GM21390 (cell line): Measurements from ENCODE around the gene DCDC1.
"Not testable (repeated sequence)": the region's sequence is repeated elsewhere in the genome, so short reads cannot be mapped to it uniquely, and the experiment has no call there.

Experiments used
- ATAC-seq: cut with Tn5 transposase; IDR thresholded peaks from one replicate; pipeline ENCODE4 v1.9.1; 2021; ENCODE audit not compliant: unreplicated experiment

Gene DCDC1

DNA sequence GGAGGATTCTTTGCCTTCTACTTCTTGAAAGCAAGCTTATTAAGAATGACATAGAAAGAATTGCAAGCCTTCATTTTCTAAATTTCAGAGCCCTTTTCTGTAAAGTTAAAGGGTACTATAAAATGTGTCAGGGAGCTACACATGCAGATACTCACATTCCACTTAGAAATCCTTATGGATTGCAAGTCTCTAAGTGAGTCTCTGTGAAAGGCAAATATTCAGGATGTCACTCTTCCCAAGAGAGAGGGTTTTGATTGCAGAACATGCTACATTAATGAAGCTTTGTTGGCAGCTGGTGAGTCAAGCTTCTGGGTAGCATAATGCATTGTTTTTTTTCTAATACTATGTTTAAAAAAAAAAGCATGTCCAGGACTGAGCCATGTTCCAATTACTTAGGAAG, 369.2 kb downstream of the DCDC1 start:
- no peak for ATAC-seq

- ATAC-seq, result no peak
Observed at GRCh38 chr11:30992513-30992849, 377.1 kb downstream of the DCDC1 start.

DNA sequence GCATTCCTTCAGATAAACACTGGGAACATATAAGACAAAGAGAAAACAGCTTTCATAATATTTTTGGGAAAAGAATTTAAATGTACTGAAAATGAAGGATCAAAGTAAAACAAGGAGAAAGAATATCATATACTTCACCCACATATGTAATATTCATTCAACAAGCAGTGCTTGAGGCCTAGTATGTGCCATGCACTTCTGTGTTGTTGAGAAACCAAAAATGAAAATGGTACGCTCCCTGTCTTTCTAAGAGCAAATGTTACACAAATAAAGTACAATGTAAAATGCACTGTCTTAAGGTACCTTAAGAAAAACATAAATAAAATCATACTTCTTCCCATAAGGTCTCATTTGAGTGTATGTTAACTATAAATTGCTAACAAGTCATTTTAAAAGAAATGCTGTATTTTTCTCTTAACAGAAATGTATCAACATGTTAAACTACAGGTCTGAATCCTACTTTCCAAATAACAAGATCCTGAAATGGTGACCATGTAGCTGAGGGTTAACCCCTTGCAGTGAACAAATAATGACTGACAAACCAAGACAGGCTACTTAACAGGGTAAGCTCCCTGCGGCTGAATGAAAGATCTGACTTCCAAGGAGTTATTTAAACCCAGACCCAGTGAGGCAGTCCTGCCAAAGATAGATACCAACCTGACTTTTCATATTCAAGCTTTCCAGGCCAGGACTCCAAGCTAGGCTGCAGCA, 377.6 kb downstream of the DCDC1 start:
- no peak for ATAC-seq

DNA sequence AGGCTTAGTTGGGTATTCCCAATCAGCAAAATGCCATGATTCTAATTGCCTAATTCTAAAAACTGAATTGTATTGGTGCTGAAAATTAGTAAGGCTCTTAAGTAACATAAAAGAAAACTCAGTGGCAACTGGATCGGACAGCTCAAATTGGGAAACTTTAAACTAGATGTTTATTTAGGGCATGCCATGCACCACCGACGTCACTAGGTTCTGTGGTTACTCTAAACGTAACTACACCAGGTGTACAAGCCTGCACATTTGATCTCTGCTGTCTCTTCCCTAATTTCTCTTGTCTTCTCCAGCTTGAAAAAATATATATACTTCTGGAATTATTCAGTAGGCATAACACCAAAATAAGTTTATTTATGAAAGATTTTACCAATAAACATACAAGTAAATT, 378.2 kb downstream of the DCDC1 start:
- no peak for ATAC-seq

DNA sequence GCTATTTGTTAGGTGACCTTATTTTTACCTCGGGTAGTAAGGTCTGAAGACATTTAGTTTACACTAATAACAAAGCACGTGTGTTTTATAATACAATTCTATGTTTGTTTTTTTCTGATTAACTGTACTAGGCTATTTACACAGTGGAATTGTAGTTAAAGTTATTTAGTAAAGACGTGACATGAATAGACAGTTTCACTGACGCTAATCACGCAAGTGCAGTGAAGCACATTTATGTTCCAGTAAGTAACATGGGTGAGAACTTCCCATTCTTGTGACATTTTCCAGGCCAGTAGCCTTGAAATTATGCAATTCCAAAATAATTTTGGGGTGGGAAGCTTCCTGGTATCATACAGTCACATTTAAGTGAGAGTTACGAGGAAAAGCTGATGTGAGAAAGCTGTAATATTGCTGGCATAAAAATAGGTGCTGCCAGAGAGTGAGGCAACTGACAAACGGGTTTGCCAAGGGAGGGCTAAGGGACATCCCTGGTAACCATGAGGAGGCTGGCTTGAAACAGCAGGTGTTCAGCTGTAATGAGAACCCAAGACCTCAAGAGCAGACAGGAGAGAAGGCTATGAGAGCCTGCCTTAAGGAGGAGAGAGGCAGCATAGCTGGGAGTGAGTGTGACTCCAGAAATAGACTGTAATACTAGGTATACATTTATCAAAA, 378.8 kb downstream of the DCDC1 start:
- ATAC-seq, result no peak

- no peak for ATAC-seq
Observed at GRCh38 chr11:30987819-30988218, 381.7 kb downstream of the DCDC1 start.

- no peak for ATAC-seq
Observed at GRCh38 chr11:30985536-30985935, 384.0 kb downstream of the DCDC1 start.

DNA sequence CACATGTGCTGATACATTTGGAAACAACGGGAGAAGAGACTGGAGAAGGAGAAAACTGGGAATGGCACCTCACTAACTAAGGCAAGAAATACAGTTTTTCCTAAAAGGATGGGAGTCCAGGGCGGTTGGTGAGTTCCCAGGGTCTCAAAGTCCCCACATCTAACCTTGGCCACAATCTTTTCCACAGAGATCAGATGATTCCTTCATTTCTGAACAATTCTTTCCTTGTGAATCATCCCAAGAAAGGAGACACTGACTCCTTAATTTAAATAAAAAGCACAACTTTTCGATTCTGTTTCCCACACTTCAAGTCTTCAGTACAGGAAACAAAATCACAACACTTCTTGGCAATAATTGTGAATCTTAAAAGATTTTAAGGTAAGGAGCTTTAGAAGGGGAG, 384.7 kb downstream of the DCDC1 start:
- ATAC-seq, result no peak

DNA sequence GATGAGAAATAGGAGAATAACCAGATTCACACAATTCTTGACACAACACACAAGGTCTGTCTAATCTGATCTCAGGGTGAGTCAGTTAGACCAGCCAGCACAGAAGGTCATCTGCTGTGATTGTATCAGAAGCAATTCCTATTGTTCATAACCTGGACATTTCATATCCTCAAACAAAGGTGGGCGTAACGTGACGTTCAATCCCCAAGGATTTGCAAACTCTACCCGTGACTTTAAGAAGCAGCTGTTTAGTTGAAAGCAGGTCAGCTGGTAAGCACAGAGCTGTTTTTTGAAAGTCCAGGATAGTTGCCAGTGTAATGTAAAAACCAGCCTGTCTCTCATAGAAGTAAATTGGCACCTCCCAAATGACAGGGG, 385.1 kb downstream of the DCDC1 start:
- ATAC-seq, result no peak

DNA sequence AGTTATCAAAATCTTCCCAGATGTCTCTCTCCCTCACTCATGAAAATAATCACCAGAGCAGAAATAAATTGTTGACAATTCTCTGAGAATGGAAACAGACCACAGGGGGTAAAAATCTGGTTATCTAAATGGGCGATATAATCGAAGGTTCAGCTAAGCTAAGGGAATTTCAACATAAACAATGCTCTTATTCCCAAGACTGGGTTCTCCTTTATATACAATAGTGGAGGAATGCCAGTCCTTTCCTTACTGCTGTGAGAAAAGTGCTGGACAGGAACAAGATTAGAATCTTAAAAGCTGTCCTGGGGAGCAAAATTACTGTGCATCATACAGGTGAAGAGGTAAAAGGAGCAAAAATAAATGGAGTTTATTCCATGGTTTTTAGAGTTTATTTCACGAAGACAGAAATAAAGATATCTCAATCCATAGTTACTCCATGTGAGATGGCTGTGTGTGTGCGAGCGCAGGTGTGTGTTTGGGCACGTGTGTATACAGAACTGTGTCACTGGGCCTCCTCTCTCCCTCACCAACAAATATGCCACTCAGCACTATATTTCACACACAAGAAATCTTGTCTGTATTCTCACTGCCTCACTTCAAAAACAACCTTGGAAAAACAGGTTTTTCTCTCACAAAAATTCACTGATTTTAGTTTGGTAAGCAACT, 385.6 kb downstream of the DCDC1 start:
- no peak for ATAC-seq

DNA sequence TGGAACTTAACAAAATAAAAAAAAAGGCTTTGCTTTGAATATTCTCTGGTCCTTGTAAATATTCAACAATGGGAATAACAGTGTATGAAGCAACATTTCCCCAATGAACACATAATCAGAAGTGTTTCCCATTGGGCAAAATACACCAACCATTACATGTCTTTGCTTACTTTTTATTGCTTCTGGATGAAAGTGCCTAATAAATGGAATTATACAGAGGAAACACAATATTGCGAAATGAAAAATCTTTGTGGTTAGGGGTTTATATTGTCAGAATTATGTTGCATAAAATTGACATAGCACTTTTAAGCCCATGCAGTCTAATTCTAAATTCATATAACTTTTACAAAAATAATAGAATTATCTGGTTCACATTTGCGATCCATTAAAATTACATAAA, 386.4 kb downstream of the DCDC1 start:
- no peak for ATAC-seq

DNA sequence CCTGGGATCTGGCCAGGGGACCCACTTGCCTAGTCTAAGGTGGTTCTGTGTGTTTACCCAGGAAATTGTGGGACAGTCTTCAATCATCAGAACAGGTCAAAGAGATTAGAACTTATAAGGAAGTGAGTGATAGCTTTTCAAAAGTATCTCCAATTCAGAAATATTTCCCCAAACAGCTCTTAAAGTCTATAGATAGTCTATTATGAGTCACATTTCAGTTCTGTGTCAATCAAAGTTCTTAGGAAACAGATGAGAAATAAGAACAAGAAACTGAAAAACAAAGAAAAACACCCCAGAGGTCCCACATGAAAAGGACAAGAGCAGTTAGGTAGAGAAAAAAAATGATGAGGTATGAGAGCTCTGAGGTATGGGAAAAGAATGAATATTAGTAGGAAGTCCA, 402.0 kb downstream of the DCDC1 start:
- no peak for ATAC-seq

DNA sequence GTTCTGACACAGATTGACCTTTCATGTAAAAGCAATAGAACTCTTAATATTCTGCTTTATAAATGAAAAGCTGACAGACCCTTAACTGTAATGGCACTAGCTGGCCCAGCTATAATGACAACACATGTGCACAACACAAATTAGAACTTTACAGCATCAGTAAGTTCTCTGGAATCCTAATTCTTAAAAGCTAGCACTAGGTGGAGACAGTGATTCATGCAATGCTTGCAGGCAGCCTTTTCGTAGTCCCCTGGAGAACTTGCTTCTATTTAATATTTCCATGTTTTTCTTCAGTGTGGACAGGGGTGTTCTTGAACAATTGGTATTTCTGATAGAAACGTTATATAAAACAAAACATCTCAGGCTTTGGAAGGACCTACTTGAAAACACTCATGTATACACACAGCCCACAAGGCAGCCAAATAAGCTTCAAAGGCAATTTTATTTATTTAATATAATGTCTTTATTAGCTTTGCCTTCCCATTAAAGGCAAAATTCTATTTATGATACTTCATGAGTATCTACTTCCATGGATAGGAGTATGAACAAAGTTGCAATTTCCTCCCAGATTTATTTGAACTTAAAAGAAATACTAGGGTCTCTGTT, 409.0 kb downstream of the DCDC1 start:
- ATAC-seq, result no peak

- ATAC-seq, result no peak
Observed at GRCh38 chr11:30956751-30957150, 412.8 kb downstream of the DCDC1 start.

DNA sequence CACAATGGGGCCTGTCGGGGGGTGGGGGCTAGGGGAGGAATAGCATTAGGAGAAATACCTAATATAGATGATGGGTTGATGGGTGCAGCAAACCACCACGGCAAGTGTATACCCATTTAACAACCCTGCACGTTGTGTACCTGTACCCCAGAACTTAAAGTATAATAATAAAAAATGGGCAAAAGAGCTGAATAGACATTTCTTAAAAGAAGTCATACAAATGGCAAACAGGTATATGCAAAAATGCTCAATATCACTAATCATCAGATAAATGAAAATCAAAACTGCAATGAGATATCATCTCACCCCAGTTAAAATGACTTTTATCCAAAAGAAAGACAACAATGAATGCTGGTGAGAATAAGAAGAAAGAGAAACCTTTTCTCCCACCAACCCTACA, 419.7 kb downstream of the DCDC1 start:
- no peak for ATAC-seq

DNA sequence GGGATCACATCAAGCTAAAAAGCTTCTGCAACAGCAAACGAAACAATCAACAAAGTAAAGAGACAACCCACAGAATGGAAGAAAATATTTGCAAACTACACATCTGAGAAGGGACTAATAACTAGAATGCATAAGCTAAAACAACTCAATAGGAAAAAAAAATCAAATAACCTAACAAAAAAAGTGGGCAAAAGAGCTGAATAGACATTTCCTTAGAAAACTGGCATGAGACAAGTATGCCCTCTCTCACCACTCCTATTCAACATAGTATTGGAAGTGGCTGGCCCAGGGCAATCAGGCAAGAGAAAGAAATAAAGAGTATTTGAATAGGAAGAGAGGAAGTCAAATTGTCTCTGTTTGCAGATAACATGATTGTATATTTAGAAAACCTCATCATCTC, 421.8 kb downstream of the DCDC1 start:
- ATAC-seq, result not testable (repeated sequence)

- ATAC-seq, result no peak
Observed at GRCh38 chr11:30938810-30939209, 430.7 kb downstream of the DCDC1 start.

- ATAC-seq, result no peak
Observed at GRCh38 chr11:30938171-30938570, 431.4 kb downstream of the DCDC1 start.

DNA sequence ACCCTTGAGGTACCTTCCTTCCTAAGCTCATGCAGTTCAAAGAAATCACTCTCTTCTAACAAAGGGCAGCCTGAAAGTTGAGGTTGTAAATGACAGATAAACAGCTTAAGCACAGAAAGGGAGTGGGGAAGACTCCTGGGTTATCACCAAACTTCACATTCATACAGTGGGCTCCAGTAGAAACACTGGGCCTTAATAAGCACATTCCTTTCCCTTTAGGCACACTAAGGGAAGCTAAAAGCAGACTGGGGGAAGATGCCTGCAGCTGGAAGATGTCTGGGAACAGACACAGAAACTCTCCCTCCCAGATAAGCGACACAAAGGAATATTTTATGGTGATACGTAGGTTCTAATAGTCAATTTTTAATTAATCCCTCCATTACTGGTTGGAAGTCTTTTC, 433.0 kb downstream of the DCDC1 start:
- ATAC-seq, result no peak

DNA sequence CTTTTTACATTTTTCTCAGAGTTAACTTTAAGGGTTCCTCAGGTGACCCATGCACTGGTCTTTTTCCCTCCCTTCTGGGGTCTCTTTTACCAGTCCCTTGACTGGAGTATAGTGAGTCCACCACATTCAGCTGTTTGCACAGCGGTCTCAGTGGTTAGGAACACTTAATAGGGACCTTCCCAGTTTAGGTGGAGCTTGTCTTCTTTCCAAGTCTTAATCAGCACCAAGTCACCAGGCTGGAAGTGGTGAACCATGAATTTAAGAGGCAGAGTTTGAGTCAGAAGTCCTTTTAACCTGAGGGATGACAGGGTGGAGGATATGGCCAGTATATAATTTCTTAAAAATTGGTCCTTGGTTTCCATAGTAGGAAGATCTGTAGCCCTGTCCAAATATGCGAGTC, 433.7 kb downstream of the DCDC1 start:
- ATAC-seq, result no peak

- no peak for ATAC-seq
Observed at GRCh38 chr11:30926130-30926529, 443.4 kb downstream of the DCDC1 start.

DNA sequence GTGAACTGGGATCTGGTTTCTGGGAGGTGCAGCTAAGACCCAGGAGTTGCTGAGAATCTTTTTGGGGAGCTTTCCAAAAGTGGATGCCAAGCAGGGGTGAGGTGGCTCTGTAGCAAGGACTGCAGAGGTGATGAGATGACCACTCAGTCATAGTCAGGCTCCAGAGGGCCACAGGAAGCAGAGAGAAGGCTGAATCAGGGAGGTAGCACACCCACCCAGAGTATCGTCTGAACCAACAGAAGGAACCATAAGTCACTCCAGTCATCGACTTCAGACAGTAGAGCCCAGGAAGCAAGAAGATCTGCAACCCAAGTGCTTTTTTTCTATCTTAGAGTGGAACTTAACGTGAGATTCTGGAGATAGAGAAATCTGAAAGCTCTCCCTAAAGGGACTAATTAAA, 447.7 kb downstream of the DCDC1 start:
- no peak for ATAC-seq
